NCI-H1694 (cell line): ENCODE results near the gene TCF7L2.
"Not testable (repeated sequence)": the region's sequence is repeated elsewhere in the genome, so short reads cannot be mapped to it uniquely, and the experiment has no call there.

Experiments used
- DNase-seq: peaks from one replicate; lab custom pipeline; 2025; lab: John Stamatoyannopoulos, UW

Gene TCF7L2

GRCh38 chr10:113047151-113047550 is 97.1 kb downstream of the TCF7L2 start:
- no peak for DNase-seq

GRCh38 chr10:113047605-113047962 is 97.5 kb downstream of the TCF7L2 start:
- no peak for DNase-seq

GRCh38 chr10:113047963-113048781 is 98.1 kb downstream of the TCF7L2 start:
- peak; percentile 28 for DNase-seq

GRCh38 chr10:113049881-113050280 is 99.8 kb downstream of the TCF7L2 start:
- peak; percentile 45 for DNase-seq

GRCh38 chr10:113052076-113052830 is 102.2 kb downstream of the TCF7L2 start:
- DNase-seq: peak; percentile 11

- DNase-seq: no peak
These were observed 103.0 kb downstream of the TCF7L2 start for GRCh38 chr10:113053091-113053490.

GRCh38 chr10:113053881-113054280 is 103.8 kb downstream of the TCF7L2 start:
- no peak for DNase-seq

GRCh38 chr10:113055458-113055857 is 105.4 kb downstream of the TCF7L2 start:
- no peak for DNase-seq

- no peak for DNase-seq
These were observed 106.0 kb downstream of the TCF7L2 start for GRCh38 chr10:113056030-113056429.

GRCh38 chr10:113056441-113057021 is 106.5 kb downstream of the TCF7L2 start:
- DNase-seq: no peak

GRCh38 chr10:113057948-113058522 is 108.0 kb downstream of the TCF7L2 start:
- DNase-seq: peak; percentile 11

- peak; percentile 41 for DNase-seq
These were observed 108.7 kb downstream of the TCF7L2 start for GRCh38 chr10:113058523-113059370.

- DNase-seq: no peak
These were observed 109.3 kb downstream of the TCF7L2 start for GRCh38 chr10:113059371-113059780.

GRCh38 chr10:113060201-113061053 is 110.4 kb downstream of the TCF7L2 start:
- no peak for DNase-seq

GRCh38 chr10:113061054-113061430 is 111.0 kb downstream of the TCF7L2 start:
- no peak for DNase-seq

GRCh38 chr10:113061557-113061956 is 111.5 kb downstream of the TCF7L2 start:
- no peak for DNase-seq

- DNase-seq: no peak
These were observed 113.3 kb downstream of the TCF7L2 start for GRCh38 chr10:113063043-113063967.

GRCh38 chr10:113064039-113064438 is 114.0 kb downstream of the TCF7L2 start:
- DNase-seq: no peak

- DNase-seq: not testable (repeated sequence)
These were observed 116.1 kb downstream of the TCF7L2 start for GRCh38 chr10:113066120-113066519.
